Astrocyte (in vitro differentiated cells and primary cell): ENCODE data around the gene RAB11FIP4. TPM values are rescaled to one million over a fixed set of nuclear protein-coding genes. Genes with fewer than 3 reads are reported as not detected.
A peak's percentile ranks its signal among the peaks of the same experiment; 100 is the strongest.

ENCODE experiments used
- DNase-seq: peaks from one replicate; pipeline ENCODE4 v3.0.0-alpha.2; 2010; ENCODE audit warnings: low read depth
- FAIRE-seq: peaks from 2 replicates; lab custom pipeline; 2011; peaks lifted over from hg19 to GRCh38; lab: Jason Lieb, UNC
- H2AFZ ChIP-seq: 2 replicates; pipeline ENCODE4 v1.6.0; 2012; ENCODE audit warnings: low read depth, low read length, inconsistent platforms
- H3K27ac ChIP-seq: 2 replicates; pipeline ENCODE4 v1.5.1; 2011; ENCODE audit warnings: low read depth, low read length, inconsistent platforms
- H3K27me3 ChIP-seq: 2 replicates; pipeline ENCODE4 v1.6.0; 2011; ENCODE audit warnings: low read length, inconsistent platforms; ENCODE audit not compliant: insufficient read depth
- H3K36me3 ChIP-seq: 2 replicates; pipeline ENCODE4 v1.5.1; 2011; ENCODE audit warnings: low read length, inconsistent platforms; ENCODE audit not compliant: insufficient read depth
- H3K4me1 ChIP-seq: 2 replicates; pipeline ENCODE4 v1.5.1; 2011; ENCODE audit warnings: low read length, inconsistent platforms; ENCODE audit not compliant: insufficient read depth
- H3K4me2 ChIP-seq: 2 replicates; pipeline ENCODE4 v1.6.0; 2012; ENCODE audit warnings: low read length, inconsistent platforms
- H3K4me3 ChIP-seq: 2 replicates; pipeline ENCODE4 v1.5.1; 2011; ENCODE audit warnings: low read depth, mild to moderate bottlenecking, low read length, inconsistent platforms; ENCODE audit not compliant: insufficient read depth
- H3K79me2 ChIP-seq: 2 replicates; pipeline ENCODE4 v1.6.0; 2012; ENCODE audit warnings: mild to moderate bottlenecking, low read length, inconsistent platforms; ENCODE audit not compliant: insufficient read depth
- H3K9ac ChIP-seq: 2 replicates; pipeline ENCODE4 v1.6.0; 2012; ENCODE audit warnings: mild to moderate bottlenecking, low read length, inconsistent platforms
- H3K9me3 ChIP-seq: 2 replicates; pipeline ENCODE4 v1.5.1; 2012; ENCODE audit warnings: low read depth, mild to moderate bottlenecking, low read length, inconsistent platforms; ENCODE audit not compliant: insufficient read depth
- H4K20me1 ChIP-seq: 2 replicates; pipeline ENCODE4 v1.6.0; 2012; ENCODE audit warnings: low read length, inconsistent platforms; ENCODE audit not compliant: insufficient read depth
- H3K27ac Mint-ChIP-seq: one replicate; pipeline ENCODE4 v1.8.0; 2021; ENCODE audit warnings: mild to moderate bottlenecking, mixed read lengths; ENCODE audit not compliant: unreplicated experiment
- H3K27me3 Mint-ChIP-seq: one replicate; pipeline ENCODE4 v1.8.0; 2021; ENCODE audit warnings: low read depth, mixed read lengths; ENCODE audit not compliant: unreplicated experiment
- H3K36me3 Mint-ChIP-seq: one replicate; pipeline ENCODE4 v1.8.0; 2021; ENCODE audit warnings: low read depth, mixed read lengths; ENCODE audit not compliant: unreplicated experiment
- H3K4me1 Mint-ChIP-seq: one replicate; pipeline ENCODE4 v1.8.0; 2021; ENCODE audit warnings: low read depth, mixed read lengths; ENCODE audit not compliant: unreplicated experiment
- H3K4me3 Mint-ChIP-seq: one replicate; pipeline ENCODE4 v1.8.0; 2021; ENCODE audit warnings: mild to moderate bottlenecking, moderate library complexity, mixed read lengths; ENCODE audit not compliant: unreplicated experiment
- H3K9me3 Mint-ChIP-seq: one replicate; pipeline ENCODE4 v1.8.0; 2021; ENCODE audit warnings: mild to moderate bottlenecking, mixed read lengths; ENCODE audit not compliant: unreplicated experiment
- EZH2 ChIP-seq: IDR thresholded peaks from 2 replicates; pipeline ENCODE4 v1.6.1; 2012; ENCODE audit warnings: mild to moderate bottlenecking, low read length, inconsistent platforms; ENCODE audit not compliant: insufficient read depth
- total RNA-seq: library from RNA; stranded (reverse); gene quantifications from 2 replicates; pipeline ENCODE4 v1.2.1, GENCODE V29; 2021
- TF ChIP-seq, protein P1 (sequence below): IDR thresholded peaks from 2 replicates; pipeline ENCODE4 v1.5.1; 2011; ENCODE audit warnings: low read depth, mild to moderate bottlenecking, inconsistent platforms, low read length, moderate library complexity; ENCODE audit not compliant: insufficient read depth

The RAB11FIP4 gene
- total RNA-seq, 1 donor from 2014 or later = 4.4 TPM

DNA sequence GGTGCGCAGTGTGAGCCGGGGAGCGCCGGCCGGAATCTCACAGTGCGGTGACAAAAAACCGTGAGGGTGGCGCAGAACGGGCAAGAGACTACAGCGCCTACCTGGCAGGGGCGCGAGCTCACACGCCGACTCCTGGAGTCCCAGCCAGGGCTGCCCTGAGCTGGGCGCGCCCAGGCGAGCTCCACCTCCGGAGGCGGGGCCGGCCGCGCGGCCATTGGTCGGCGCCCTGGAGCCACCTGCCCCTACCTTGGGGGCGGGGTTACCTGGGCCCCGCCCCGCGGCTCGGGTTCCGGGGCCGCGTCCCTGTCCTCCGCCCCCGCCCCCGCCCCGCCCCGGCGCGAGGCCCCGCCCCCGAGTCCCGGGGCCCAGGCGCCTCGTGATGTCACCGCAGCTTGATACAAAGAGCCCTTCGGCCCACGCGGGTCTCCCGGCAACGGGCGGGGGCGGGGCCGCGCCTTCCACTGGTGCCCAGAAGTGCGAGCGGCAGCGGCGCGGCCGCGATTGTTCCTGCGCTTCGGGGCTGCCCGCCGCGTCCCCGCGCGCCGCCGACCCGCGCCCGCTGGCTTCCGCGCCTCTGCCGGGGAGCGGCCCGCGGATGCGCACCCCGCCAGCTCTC lies 96.3 kb downstream of the RAB11FIP4 start:
- no peak overlapping the region for H3K27ac Mint-ChIP-seq
- H3K27ac ChIP-seq = no peak overlapping the region
- FAIRE-seq = no peak
- no peaks in the 10 kb centered on the region for H3K9me3 ChIP-seq
- peak overlapping the region; percentile 77 for H3K4me3 Mint-ChIP-seq
- peaks cover 2% of the 10 kb centered on the region for H3K9me3 Mint-ChIP-seq
- DNase-seq = no peak
- peak overlapping the region; percentile 37 for H3K4me3 ChIP-seq
- H3K4me1 Mint-ChIP-seq = peaks cover 7% of the 10 kb centered on the region
- H3K27me3 ChIP-seq = peaks cover 50% of the 10 kb centered on the region
- H3K4me2 ChIP-seq = peak overlapping the region; percentile 80
- H4K20me1 ChIP-seq = peaks cover 3% of the 10 kb centered on the region
- TF ChIP-seq, protein P1, sequence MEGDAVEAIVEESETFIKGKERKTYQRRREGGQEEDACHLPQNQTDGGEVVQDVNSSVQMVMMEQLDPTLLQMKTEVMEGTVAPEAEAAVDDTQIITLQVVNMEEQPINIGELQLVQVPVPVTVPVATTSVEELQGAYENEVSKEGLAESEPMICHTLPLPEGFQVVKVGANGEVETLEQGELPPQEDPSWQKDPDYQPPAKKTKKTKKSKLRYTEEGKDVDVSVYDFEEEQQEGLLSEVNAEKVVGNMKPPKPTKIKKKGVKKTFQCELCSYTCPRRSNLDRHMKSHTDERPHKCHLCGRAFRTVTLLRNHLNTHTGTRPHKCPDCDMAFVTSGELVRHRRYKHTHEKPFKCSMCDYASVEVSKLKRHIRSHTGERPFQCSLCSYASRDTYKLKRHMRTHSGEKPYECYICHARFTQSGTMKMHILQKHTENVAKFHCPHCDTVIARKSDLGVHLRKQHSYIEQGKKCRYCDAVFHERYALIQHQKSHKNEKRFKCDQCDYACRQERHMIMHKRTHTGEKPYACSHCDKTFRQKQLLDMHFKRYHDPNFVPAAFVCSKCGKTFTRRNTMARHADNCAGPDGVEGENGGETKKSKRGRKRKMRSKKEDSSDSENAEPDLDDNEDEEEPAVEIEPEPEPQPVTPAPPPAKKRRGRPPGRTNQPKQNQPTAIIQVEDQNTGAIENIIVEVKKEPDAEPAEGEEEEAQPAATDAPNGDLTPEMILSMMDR = no peak
- TF ChIP-seq EZH2 = no peak
- no peaks in the 10 kb centered on the region for H3K79me2 ChIP-seq
- H3K4me1 ChIP-seq = peaks cover 6% of the 10 kb centered on the region
- H2AFZ ChIP-seq = peak overlapping the region; percentile 52
- no peak overlapping the region for H3K9ac ChIP-seq
- no peaks in the 10 kb centered on the region for H3K36me3 ChIP-seq
- H3K27me3 Mint-ChIP-seq = peaks cover 68% of the 10 kb centered on the region
- H3K36me3 Mint-ChIP-seq = no peaks in the 10 kb centered on the region

DNA sequence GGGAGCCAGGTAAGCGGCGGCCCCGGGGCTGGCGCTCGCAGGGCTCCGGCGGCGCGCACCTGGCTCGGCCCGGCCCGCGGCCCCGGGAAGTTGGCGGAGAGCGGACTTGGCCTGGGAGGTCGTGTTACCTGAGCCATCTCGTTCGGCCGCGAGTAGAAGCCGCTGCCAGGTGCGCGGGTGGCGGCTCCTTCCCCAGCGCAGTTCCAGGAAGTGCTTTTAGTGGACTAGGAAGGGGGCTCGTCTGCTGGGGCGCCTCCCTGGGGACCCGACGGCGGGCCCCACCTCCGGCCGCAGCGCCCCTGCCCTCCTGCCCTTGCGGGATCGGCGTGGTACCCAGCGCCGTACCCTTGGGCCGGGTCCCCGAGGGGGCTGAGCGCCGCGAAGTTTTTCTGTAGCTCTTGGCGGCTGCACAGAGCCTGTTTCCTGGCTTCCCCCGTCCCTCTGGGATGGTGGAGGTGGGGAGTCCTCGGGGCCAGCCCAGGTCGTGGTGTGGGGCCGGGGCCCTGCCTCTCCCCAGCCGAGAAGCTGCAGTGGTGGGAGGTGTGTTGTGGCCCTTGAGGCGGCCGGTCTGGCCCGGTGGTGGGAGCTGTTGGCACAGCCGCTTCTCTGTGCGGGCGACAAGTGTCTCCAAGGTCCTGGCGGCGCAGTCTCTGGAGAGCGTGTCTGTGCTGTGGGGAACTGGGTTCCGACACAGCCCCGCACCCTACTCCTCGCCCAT lies 96.9 kb downstream of the RAB11FIP4 start:
- Histone ChIP-seq H3K9me3 (no peaks in the 10 kb centered on the region), H3K79me2 (no peaks in the 10 kb centered on the region), H4K20me1 (peaks cover 3% of the 10 kb centered on the region), H3K27ac (no peak overlapping the region), H3K36me3 (no peaks in the 10 kb centered on the region), H3K4me2 (peak overlapping the region; percentile 80), H3K4me1 (peaks cover 6% of the 10 kb centered on the region), H3K27me3 (peaks cover 50% of the 10 kb centered on the region), H3K9ac (no peak overlapping the region), H2AFZ (no peak overlapping the region), H3K4me3 (peak overlapping the region; percentile 37)
- Mint-ChIP-seq H3K27me3 (peaks cover 71% of the 10 kb centered on the region), H3K9me3 (peaks cover 2% of the 10 kb centered on the region), H3K27ac (no peak overlapping the region), H3K4me1 (peaks cover 9% of the 10 kb centered on the region), H3K36me3 (no peaks in the 10 kb centered on the region), H3K4me3 (peak overlapping the region; percentile 79)
- TF ChIP-seq, protein P1 = no peak
- peak; percentile 97 for TF ChIP-seq EZH2
- no peak for FAIRE-seq
- DNase-seq = no peak

DNA sequence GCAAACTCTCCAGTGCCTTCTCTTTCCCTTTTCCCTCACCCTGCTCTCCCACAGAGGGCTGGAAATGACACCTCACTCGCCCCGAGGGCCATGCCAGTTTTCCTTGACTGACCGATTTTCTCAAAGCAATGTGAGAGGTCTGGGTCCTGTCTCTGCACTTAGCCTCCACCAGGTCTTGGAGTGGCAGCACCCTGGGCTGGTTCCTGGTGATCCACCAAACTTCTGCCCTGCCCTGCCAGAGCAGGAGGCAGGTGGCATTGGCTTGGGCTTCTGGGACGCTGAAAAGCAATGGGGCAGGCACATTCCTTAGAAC lies 97.5 kb downstream of the RAB11FIP4 start:
- Histone ChIP-seq H3K4me1 (peaks cover 6% of the 10 kb centered on the region), H3K27me3 (peaks cover 50% of the 10 kb centered on the region), H3K4me2 (no peak overlapping the region), H3K36me3 (no peaks in the 10 kb centered on the region), H3K4me3 (no peak overlapping the region), H3K9ac (no peak overlapping the region), H3K79me2 (no peaks in the 10 kb centered on the region), H4K20me1 (peaks cover 3% of the 10 kb centered on the region), H3K27ac (no peak overlapping the region), H2AFZ (no peak overlapping the region), H3K9me3 (no peaks in the 10 kb centered on the region)
- Mint-ChIP-seq H3K27me3 (peaks cover 74% of the 10 kb centered on the region), H3K36me3 (no peaks in the 10 kb centered on the region), H3K9me3 (peaks cover 2% of the 10 kb centered on the region), H3K4me1 (peaks cover 10% of the 10 kb centered on the region), H3K27ac (no peak overlapping the region), H3K4me3 (peak overlapping the region; percentile 79)
- TF ChIP-seq EZH2 = no peak
- TF ChIP-seq, protein P1 = no peak
- DNase-seq (no peak), FAIRE-seq (no peak)
